ENCODE results near the gene TRAK1.

DNA sequence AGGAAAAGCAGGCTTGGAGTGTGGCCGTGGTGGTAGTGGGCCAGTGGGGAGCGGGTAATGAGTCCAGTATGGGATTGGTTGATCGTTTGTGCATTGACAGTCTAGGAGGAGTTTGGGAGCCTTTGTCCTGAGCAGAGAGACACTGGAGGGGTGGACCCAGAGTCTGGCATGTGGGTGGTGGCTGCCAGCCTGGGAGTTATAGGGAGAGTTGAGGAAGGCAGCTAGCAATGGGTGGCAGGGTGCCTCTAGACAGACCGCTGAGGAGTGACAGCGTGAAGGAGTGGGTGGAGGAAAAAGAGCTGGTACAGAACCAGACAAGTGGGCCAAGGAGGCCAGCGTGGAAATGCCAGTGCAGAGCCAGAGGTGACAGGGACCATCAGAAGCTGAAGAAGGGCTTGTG is 176.7 kb downstream of the TRAK1 start:
- TF ChIP-seq EZH2 (IDR thresholded peaks at IDR 0.05; ENCODE audit: borderline replicate concordance, insufficient read depth, low read depth, low read length, poor library complexity, severe bottlenecking), result no peak
- TF ChIP-seq, protein P1, sequence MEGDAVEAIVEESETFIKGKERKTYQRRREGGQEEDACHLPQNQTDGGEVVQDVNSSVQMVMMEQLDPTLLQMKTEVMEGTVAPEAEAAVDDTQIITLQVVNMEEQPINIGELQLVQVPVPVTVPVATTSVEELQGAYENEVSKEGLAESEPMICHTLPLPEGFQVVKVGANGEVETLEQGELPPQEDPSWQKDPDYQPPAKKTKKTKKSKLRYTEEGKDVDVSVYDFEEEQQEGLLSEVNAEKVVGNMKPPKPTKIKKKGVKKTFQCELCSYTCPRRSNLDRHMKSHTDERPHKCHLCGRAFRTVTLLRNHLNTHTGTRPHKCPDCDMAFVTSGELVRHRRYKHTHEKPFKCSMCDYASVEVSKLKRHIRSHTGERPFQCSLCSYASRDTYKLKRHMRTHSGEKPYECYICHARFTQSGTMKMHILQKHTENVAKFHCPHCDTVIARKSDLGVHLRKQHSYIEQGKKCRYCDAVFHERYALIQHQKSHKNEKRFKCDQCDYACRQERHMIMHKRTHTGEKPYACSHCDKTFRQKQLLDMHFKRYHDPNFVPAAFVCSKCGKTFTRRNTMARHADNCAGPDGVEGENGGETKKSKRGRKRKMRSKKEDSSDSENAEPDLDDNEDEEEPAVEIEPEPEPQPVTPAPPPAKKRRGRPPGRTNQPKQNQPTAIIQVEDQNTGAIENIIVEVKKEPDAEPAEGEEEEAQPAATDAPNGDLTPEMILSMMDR (IDR thresholded peaks at IDR 0.05), result no peak

All from B cell (primary cell).